Measurements from ENCODE around the gene DGKB.

DNA sequence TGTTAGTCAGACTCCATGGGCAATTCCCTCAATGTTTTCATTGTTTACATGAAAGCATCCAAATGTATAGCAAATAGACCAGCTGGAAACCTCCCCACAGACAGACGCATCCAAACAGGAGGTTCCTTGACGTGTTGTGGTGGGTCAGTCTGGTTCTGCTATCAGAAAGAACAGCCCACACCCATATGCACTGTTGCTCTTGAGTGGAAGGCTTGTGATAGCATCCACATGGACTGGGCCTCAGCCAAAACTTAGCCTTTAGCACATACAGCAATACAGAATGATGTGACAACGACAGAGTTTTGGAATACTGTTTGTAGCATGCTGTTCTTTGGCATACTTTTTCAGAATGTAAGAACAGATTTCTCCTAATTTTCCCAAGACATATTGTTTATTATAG, 613.9 kb downstream of the DGKB start:
- TF ChIP-seq, protein P1, sequence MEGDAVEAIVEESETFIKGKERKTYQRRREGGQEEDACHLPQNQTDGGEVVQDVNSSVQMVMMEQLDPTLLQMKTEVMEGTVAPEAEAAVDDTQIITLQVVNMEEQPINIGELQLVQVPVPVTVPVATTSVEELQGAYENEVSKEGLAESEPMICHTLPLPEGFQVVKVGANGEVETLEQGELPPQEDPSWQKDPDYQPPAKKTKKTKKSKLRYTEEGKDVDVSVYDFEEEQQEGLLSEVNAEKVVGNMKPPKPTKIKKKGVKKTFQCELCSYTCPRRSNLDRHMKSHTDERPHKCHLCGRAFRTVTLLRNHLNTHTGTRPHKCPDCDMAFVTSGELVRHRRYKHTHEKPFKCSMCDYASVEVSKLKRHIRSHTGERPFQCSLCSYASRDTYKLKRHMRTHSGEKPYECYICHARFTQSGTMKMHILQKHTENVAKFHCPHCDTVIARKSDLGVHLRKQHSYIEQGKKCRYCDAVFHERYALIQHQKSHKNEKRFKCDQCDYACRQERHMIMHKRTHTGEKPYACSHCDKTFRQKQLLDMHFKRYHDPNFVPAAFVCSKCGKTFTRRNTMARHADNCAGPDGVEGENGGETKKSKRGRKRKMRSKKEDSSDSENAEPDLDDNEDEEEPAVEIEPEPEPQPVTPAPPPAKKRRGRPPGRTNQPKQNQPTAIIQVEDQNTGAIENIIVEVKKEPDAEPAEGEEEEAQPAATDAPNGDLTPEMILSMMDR (IDR thresholded peaks at IDR 0.05) = no peak
- no peak for TF ChIP-seq EZH2phosphoT487 (IDR thresholded peaks at IDR 0.05)
